HG02973 (cell line): Measurements from ENCODE around the gene MPDZ.
"Not testable (repeated sequence)": the region's sequence is repeated elsewhere in the genome, so short reads cannot be mapped to it uniquely, and the experiment has no call there.

Experiments used
- ATAC-seq: cut with Tn5 transposase; IDR thresholded peaks from one replicate; pipeline ENCODE4 v1.9.1; 2021; ENCODE audit warnings: moderate library complexity; ENCODE audit not compliant: unreplicated experiment

MPDZ gene

GRCh38 chr9:13268469-13268868, 11.0 kb downstream of the MPDZ start:
- ATAC-seq, result no peak

GRCh38 chr9:13267743-13268142, 11.7 kb downstream of the MPDZ start:
- no peak for ATAC-seq

- ATAC-seq, result no peak
Observed at GRCh38 chr9:13266167-13266566, 13.3 kb downstream of the MPDZ start.

- no peak for ATAC-seq
Observed at GRCh38 chr9:13264788-13265187, 14.7 kb downstream of the MPDZ start.

- no peak for ATAC-seq
Observed at GRCh38 chr9:13263511-13263910, 16.0 kb downstream of the MPDZ start.

GRCh38 chr9:13252852-13253251, 26.6 kb downstream of the MPDZ start:
- no peak for ATAC-seq

- no peak for ATAC-seq
Observed at GRCh38 chr9:13244181-13244580, 35.3 kb downstream of the MPDZ start.

- no peak for ATAC-seq
Observed at GRCh38 chr9:13241283-13241682, 38.2 kb downstream of the MPDZ start.

- no peak for ATAC-seq
Observed at GRCh38 chr9:13239660-13240059, 39.8 kb downstream of the MPDZ start.

- no peak for ATAC-seq
Observed at GRCh38 chr9:13239208-13239607, 40.3 kb downstream of the MPDZ start.

- ATAC-seq, result no peak
Observed at GRCh38 chr9:13234932-13235331, 44.6 kb downstream of the MPDZ start.

- ATAC-seq, result no peak
Observed at GRCh38 chr9:13228431-13228830, 51.1 kb downstream of the MPDZ start.

GRCh38 chr9:13224366-13224765, 55.1 kb downstream of the MPDZ start:
- no peak for ATAC-seq

GRCh38 chr9:13222733-13223132, 56.8 kb downstream of the MPDZ start:
- ATAC-seq, result not testable (repeated sequence)

GRCh38 chr9:13221741-13222140, 57.8 kb downstream of the MPDZ start:
- no peak for ATAC-seq

- ATAC-seq, result no peak
Observed at GRCh38 chr9:13220837-13221236, 58.7 kb downstream of the MPDZ start.

GRCh38 chr9:13215791-13216554, 63.5 kb downstream of the MPDZ start:
- no peak for ATAC-seq

GRCh38 chr9:13213998-13214397, 65.5 kb downstream of the MPDZ start:
- no peak for ATAC-seq

GRCh38 chr9:13213337-13213736, 66.2 kb downstream of the MPDZ start:
- ATAC-seq, result no peak

- ATAC-seq, result no peak
Observed at GRCh38 chr9:13210306-13210705, 69.2 kb downstream of the MPDZ start.

GRCh38 chr9:13209498-13209897, 70.0 kb downstream of the MPDZ start:
- no peak for ATAC-seq

GRCh38 chr9:13205824-13206223, 73.7 kb downstream of the MPDZ start:
- ATAC-seq, result no peak

- ATAC-seq, result no peak
Observed at GRCh38 chr9:13190040-13190439, 89.5 kb downstream of the MPDZ start.
